RPMI8226 (cell line): ENCODE measurements around the gene HOXC13.

Experiments used
- DNase-seq: peaks from one replicate; pipeline ENCODE4 v3.0.0-alpha.2; 2015

The HOXC13 gene

GRCh38 chr12:53939141-53940108, 794 bp downstream of the HOXC13 start:
- no peak for DNase-seq

- DNase-seq: no peak
Measured at GRCh38 chr12:53940443-53941014, 1.9 kb downstream of the HOXC13 start.

- no peak for DNase-seq
Measured at GRCh38 chr12:53941187-53941586, 2.6 kb downstream of the HOXC13 start.

- no peak for DNase-seq
Measured at GRCh38 chr12:53941750-53942149, 3.1 kb downstream of the HOXC13 start.

GRCh38 chr12:53942467-53942997, 3.9 kb downstream of the HOXC13 start:
- no peak for DNase-seq

GRCh38 chr12:53944209-53944608, 5.6 kb downstream of the HOXC13 start:
- no peak for DNase-seq

GRCh38 chr12:53944907-53945847, 6.5 kb downstream of the HOXC13 start:
- DNase-seq: no peak

- DNase-seq: no peak
Measured at GRCh38 chr12:53947743-53948142, 9.1 kb downstream of the HOXC13 start.

GRCh38 chr12:53948650-53949593, 10.3 kb downstream of the HOXC13 start:
- DNase-seq: no peak

- no peak for DNase-seq
Measured at GRCh38 chr12:53949631-53950436, 11.2 kb downstream of the HOXC13 start.

- no peak for DNase-seq
Measured at GRCh38 chr12:53950437-53950773, 11.8 kb downstream of the HOXC13 start.

- no peak for DNase-seq
Measured at GRCh38 chr12:53950789-53951576, 12.4 kb downstream of the HOXC13 start.

GRCh38 chr12:53951577-53952334, 13.1 kb downstream of the HOXC13 start:
- no peak for DNase-seq

GRCh38 chr12:53952335-53952694, 13.7 kb downstream of the HOXC13 start:
- DNase-seq: peak; percentile 29

GRCh38 chr12:53952871-53953734, 14.5 kb downstream of the HOXC13 start:
- DNase-seq: no peak

GRCh38 chr12:53953831-53954693, 15.4 kb downstream of the HOXC13 start:
- no peak for DNase-seq

- DNase-seq: no peak
Measured at GRCh38 chr12:53954694-53955035, 16.0 kb downstream of the HOXC13 start, which contains the start of gene HOXC12. HOXC12 (plus strand) TSS chr12:53954903; CDS start chr12:53954930, 27 bp downstream.
